Measurements from ENCODE around the gene CHST8.

Gene CHST8

GRCh38 chr19:33746159-33746558 is 124.4 kb downstream of the CHST8 start:
- DNase-seq: no peak

GRCh38 chr19:33747273-33747672 is 125.5 kb downstream of the CHST8 start:
- no peak for DNase-seq

GRCh38 chr19:33748231-33748630 is 126.5 kb downstream of the CHST8 start:
- no peak for DNase-seq

GRCh38 chr19:33749016-33749415 is 127.3 kb downstream of the CHST8 start:
- no peak for DNase-seq

- DNase-seq: no peak
These were observed 127.9 kb downstream of the CHST8 start for GRCh38 chr19:33749619-33750175.

- no peak for DNase-seq
These were observed 129.1 kb downstream of the CHST8 start for GRCh38 chr19:33750587-33751435.

GRCh38 chr19:33751436-33751770 is 129.7 kb downstream of the CHST8 start:
- DNase-seq: no peak

GRCh38 chr19:33752018-33752800 is 130.5 kb downstream of the CHST8 start:
- no peak for DNase-seq

- no peak for DNase-seq
These were observed 131.2 kb downstream of the CHST8 start for GRCh38 chr19:33752945-33753344.

GRCh38 chr19:33754361-33754760 is 132.6 kb downstream of the CHST8 start:
- no peak for DNase-seq

- no peak for DNase-seq
These were observed 133.6 kb downstream of the CHST8 start for GRCh38 chr19:33755099-33756035.

- no peak for DNase-seq
These were observed 134.4 kb downstream of the CHST8 start for GRCh38 chr19:33756177-33756576.

- no peak for DNase-seq
These were observed 136.8 kb downstream of the CHST8 start for GRCh38 chr19:33758541-33759013.

- DNase-seq: no peak
These were observed 137.6 kb downstream of the CHST8 start for GRCh38 chr19:33759356-33759755.

- no peak for DNase-seq
These were observed 142.0 kb downstream of the CHST8 start for GRCh38 chr19:33763633-33764371.

- no peak for DNase-seq
These were observed 144.9 kb downstream of the CHST8 start for GRCh38 chr19:33766623-33767022.

GRCh38 chr19:33767898-33768413 is 146.2 kb downstream of the CHST8 start:
- no peak for DNase-seq

GRCh38 chr19:33769208-33769607 is 147.5 kb downstream of the CHST8 start:
- no peak for DNase-seq

GRCh38 chr19:33770107-33770506 is 148.4 kb downstream of the CHST8 start:
- no peak for DNase-seq

GRCh38 chr19:33771384-33772101 is 149.8 kb downstream of the CHST8 start:
- DNase-seq: peak; percentile 14 to 47 (median 34)
